Measurements from ENCODE around the gene UBP1.
"Not testable (repeated sequence)": the region's sequence is repeated elsewhere in the genome, so short reads cannot be mapped to it uniquely, and the experiment has no call there.

UBP1 gene

DNA sequence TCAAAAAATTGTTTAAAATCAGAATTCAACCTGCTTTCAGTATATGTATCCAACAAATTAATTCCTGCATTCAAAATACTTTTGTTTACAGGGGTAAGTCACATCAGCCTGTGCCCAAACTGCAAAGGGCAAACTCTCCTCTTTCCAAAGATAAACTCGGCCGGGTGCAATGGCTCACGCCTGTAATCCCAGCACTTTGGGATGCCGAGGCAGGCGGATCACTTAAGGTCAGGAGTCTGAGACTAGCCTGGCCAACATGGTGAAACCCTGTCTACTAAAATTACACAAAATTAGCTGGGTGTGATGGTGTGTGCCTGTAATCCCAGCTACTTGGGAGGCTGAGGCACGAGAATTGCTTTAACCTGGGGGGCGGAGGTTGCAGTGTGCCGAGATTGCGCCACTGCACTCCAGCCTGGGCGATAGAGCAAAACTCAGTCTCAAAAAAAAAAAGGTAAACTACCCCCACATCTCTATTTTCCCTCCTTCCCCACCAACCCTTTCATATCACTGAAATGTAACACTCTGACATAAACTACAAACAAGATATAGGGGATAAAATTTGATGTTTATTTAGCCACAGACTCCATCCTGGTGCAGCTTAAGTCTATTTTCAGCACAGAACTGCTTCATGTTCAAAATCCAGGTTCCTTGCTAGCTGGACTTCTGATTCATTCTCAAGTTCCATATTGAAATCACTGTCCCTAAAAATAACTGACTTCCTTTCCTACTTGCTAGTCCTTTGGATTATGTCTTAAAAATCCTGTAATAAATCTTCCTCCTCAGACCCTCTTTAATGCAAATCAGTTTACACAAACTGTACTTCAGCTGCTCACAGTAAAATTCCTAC is 15.4 kb downstream of the UBP1 start:
- Mint-ChIP-seq H3K4me1 (peaks cover 26% of the 10 kb centered on the region), H3K4me3 (no peak overlapping the region), H3K36me3 (ENCODE audit: low read depth) (peaks cover 32% of the 10 kb centered on the region), H3K27me3 (no peaks in the 10 kb centered on the region), H3K27ac (no peak overlapping the region), H3K9me3 (no peaks in the 10 kb centered on the region)
- no peak for DNase-seq
- ATAC-seq, result no peak

GRCh38 chr3:33420966-33421365 is 19.2 kb downstream of the UBP1 start:
- H3K27me3 Mint-ChIP-seq, result no peaks in the 10 kb centered on the region
- no peak for DNase-seq
- H3K36me3 Mint-ChIP-seq (ENCODE audit: low read depth), result peaks cover 54% of the 10 kb centered on the region
- H3K9me3 Mint-ChIP-seq, result no peaks in the 10 kb centered on the region
- no peak overlapping the region for H3K27ac Mint-ChIP-seq
- ATAC-seq, result no peak
- H3K4me1 Mint-ChIP-seq, result peaks cover 18% of the 10 kb centered on the region
- no peak overlapping the region for H3K4me3 Mint-ChIP-seq

- Mint-ChIP-seq H3K27ac (no peak overlapping the region), H3K9me3 (no peaks in the 10 kb centered on the region), H3K4me1 (peaks cover 18% of the 10 kb centered on the region), H3K36me3 (ENCODE audit: low read depth) (peaks cover 59% of the 10 kb centered on the region), H3K4me3 (no peak overlapping the region), H3K27me3 (no peaks in the 10 kb centered on the region)
- DNase-seq (no peak), ATAC-seq (no peak)
Measured at GRCh38 chr3:33419948-33420347, 20.3 kb downstream of the UBP1 start.

GRCh38 chr3:33417066-33417673 is 23.0 kb downstream of the UBP1 start:
- Mint-ChIP-seq H3K27me3 (no peaks in the 10 kb centered on the region), H3K4me1 (peaks cover 18% of the 10 kb centered on the region), H3K4me3 (no peak overlapping the region), H3K27ac (no peak overlapping the region), H3K9me3 (no peaks in the 10 kb centered on the region), H3K36me3 (ENCODE audit: low read depth) (peaks cover 57% of the 10 kb centered on the region)
- DNase-seq (peak; percentile 11), ATAC-seq (peak; percentile 76)

DNA sequence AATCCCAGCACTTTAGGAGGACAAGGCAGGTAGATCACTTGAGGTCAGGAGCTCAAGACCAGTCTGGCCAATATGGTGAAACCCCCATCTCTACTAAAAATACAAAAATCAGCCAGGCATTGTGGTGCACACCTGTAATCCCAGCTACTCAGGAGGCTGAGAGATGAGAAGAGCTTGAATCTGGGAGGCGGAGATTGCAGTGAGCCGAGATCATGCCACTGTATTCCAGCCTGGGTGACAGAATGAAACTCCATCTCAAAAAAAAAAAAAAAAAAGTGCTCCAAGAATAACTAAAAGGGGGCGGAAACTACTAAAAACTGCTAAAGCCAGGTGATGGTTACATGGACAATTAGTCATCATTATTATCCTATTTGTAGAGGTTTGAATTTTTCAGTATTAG is 29.4 kb downstream of the UBP1 start:
- H3K27me3 Mint-ChIP-seq, H3K27ac Mint-ChIP-seq, DNase-seq, H3K9me3 Mint-ChIP-seq, H3K4me3 Mint-ChIP-seq, H3K4me1 Mint-ChIP-seq, ATAC-seq: not testable (repeated sequence)
- H3K36me3 Mint-ChIP-seq (ENCODE audit: low read depth), result peaks cover 56% of the 10 kb centered on the region

DNA sequence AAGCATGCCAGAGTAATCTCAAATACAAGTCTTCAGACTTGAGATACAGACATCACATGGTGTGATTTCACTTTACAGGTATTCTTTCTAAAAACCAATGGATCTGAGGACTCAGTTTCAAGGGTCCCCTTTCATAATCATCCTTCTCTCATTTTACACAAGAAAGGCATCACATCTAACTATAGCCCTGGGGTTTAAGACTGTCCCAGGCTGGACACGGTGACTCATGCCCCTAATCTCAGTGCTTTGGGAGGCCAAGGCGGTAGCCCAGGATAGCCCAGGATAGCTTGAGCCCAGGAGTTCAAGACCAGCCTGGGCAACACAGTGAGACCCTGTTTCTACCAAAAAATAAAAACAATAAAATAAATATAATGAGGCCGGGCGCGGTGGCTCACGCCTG is 36.4 kb downstream of the UBP1 start:
- Mint-ChIP-seq H3K9me3 (no peaks in the 10 kb centered on the region), H3K27ac (no peak overlapping the region), H3K4me3 (no peak overlapping the region), H3K4me1 (no peaks in the 10 kb centered on the region), H3K27me3 (no peaks in the 10 kb centered on the region), H3K36me3 (ENCODE audit: low read depth) (peaks cover 47% of the 10 kb centered on the region)
- no peak for DNase-seq
- no peak for ATAC-seq

GRCh38 chr3:33402936-33403335 is 37.3 kb downstream of the UBP1 start:
- Mint-ChIP-seq H3K36me3 (ENCODE audit: low read depth) (peaks cover 47% of the 10 kb centered on the region), H3K27ac (no peak overlapping the region), H3K4me1 (no peaks in the 10 kb centered on the region), H3K9me3 (no peaks in the 10 kb centered on the region), H3K4me3 (no peak overlapping the region), H3K27me3 (no peaks in the 10 kb centered on the region)
- ATAC-seq (no peak), DNase-seq (no peak)

DNA sequence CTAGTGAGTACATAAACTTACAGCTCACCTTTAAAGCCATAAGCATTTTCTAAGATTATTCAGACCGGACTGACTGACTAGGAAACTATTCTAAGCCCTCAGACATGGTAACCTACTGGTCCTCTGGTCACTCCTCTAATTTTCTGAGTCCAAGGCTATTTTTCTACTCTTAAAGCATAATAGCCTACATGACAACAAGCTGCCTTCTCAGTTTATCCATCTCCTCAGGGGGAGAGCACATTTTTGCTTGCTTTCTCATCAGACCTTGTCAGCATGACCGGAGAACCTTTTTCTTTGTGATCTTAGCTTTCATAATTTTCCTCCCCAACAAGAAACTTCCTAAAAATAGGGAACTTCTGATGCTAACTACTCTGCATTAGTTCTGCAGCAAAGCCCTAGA is 38.4 kb downstream of the UBP1 start:
- Mint-ChIP-seq H3K27me3 (no peaks in the 10 kb centered on the region), H3K27ac (no peak overlapping the region), H3K9me3 (no peaks in the 10 kb centered on the region), H3K36me3 (ENCODE audit: low read depth) (peaks cover 46% of the 10 kb centered on the region), H3K4me1 (no peaks in the 10 kb centered on the region), H3K4me3 (no peak overlapping the region)
- DNase-seq (no peak), ATAC-seq (no peak)

- H3K9me3 Mint-ChIP-seq, result no peaks in the 10 kb centered on the region
- H3K4me1 Mint-ChIP-seq, result no peaks in the 10 kb centered on the region
- DNase-seq (no peak), ATAC-seq (no peak)
- peaks cover 51% of the 10 kb centered on the region for H3K36me3 Mint-ChIP-seq (ENCODE audit: low read depth)
- no peaks in the 10 kb centered on the region for H3K27me3 Mint-ChIP-seq
- H3K27ac Mint-ChIP-seq, result no peak overlapping the region
- H3K4me3 Mint-ChIP-seq, result no peak overlapping the region
Measured at GRCh38 chr3:33398410-33398809, 41.8 kb downstream of the UBP1 start.

DNA sequence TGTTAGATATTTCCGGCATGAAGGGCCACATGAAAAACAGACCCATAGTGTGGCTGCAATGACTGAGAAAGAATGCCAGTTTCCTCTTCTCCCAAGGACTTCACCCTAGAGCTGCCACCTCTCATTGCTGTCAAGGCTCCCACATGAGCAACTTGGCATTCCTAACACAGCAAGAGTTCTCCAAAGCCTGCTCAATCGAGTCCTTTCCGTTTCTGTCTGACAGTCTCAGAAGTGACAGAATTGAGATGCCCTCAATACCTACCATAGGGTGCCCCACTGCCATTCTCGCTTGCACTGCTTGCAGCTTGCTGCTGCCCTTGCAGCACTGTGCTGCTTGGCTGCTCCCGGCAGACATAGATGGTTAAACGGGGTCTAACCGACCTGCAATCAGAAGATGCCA is 44.3 kb downstream of the UBP1 start:
- Mint-ChIP-seq H3K27ac (no peak overlapping the region), H3K4me3 (no peak overlapping the region), H3K4me1 (no peaks in the 10 kb centered on the region), H3K27me3 (no peaks in the 10 kb centered on the region), H3K9me3 (no peaks in the 10 kb centered on the region), H3K36me3 (ENCODE audit: low read depth) (peaks cover 62% of the 10 kb centered on the region)
- ATAC-seq (no peak), DNase-seq (no peak)

- no peak for DNase-seq
- H3K4me1 Mint-ChIP-seq, result no peaks in the 10 kb centered on the region
- no peak for ATAC-seq
- H3K27me3 Mint-ChIP-seq, result no peaks in the 10 kb centered on the region
- H3K4me3 Mint-ChIP-seq, result no peak overlapping the region
- peaks cover 66% of the 10 kb centered on the region for H3K36me3 Mint-ChIP-seq (ENCODE audit: low read depth)
- H3K9me3 Mint-ChIP-seq, result no peaks in the 10 kb centered on the region
- no peak overlapping the region for H3K27ac Mint-ChIP-seq
Measured at GRCh38 chr3:33394403-33395054, 45.7 kb downstream of the UBP1 start.

GRCh38 chr3:33392703-33393125 is 47.5 kb downstream of the UBP1 start:
- peak overlapping the region; percentile 38 for H3K27ac Mint-ChIP-seq
- no peak for DNase-seq
- no peak overlapping the region for H3K4me3 Mint-ChIP-seq
- no peak for ATAC-seq
- H3K4me1 Mint-ChIP-seq, result no peaks in the 10 kb centered on the region
- peaks cover 60% of the 10 kb centered on the region for H3K36me3 Mint-ChIP-seq (ENCODE audit: low read depth)
- H3K27me3 Mint-ChIP-seq, result no peaks in the 10 kb centered on the region
- no peaks in the 10 kb centered on the region for H3K9me3 Mint-ChIP-seq

GRCh38 chr3:33392144-33392543 is 48.1 kb downstream of the UBP1 start:
- ATAC-seq, result no peak
- no peak overlapping the region for H3K4me3 Mint-ChIP-seq
- DNase-seq, result no peak
- no peaks in the 10 kb centered on the region for H3K9me3 Mint-ChIP-seq
- H3K36me3 Mint-ChIP-seq (ENCODE audit: low read depth), result peaks cover 56% of the 10 kb centered on the region
- peak overlapping the region; percentile 38 for H3K27ac Mint-ChIP-seq
- H3K4me1 Mint-ChIP-seq, result no peaks in the 10 kb centered on the region
- H3K27me3 Mint-ChIP-seq, result no peaks in the 10 kb centered on the region

DNA sequence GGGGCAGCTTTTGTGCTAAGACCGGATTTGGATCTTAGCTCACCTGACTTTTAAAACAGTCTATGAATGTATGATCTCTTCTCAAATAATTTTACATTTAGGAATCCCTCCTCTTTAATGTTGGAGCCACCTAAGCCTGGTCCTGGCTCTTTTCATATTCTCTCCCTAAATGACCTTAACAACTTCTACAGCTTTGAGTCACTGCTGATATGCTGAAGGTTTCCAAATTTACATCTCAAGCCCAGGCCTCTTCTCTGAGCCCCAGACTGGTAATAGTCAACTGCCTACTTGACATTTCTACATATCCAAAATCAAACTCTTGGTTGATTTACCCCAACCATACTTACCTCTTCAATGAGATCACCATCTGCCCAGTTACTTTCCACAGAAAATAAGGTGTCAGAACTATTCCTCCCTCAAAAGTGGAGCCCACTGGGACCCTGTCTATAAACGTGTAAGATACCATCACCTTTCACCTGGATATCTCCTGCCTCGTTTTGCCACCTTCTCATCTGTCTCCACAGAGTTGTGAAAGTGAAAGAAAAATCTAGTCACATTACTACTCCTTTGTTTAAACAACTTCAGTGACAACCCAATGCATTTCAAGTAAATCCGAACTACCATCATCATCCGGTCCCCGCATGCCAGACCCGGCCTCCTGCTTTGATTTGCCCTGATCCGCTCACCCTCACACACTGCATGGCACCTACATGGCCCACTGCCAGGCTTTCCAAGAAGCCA is 48.8 kb downstream of the UBP1 start:
- no peak overlapping the region for H3K4me3 Mint-ChIP-seq
- DNase-seq (no peak), ATAC-seq (no peak)
- no peaks in the 10 kb centered on the region for H3K27me3 Mint-ChIP-seq
- no peak overlapping the region for H3K27ac Mint-ChIP-seq
- peaks cover 2% of the 10 kb centered on the region for H3K4me1 Mint-ChIP-seq
- peaks cover 54% of the 10 kb centered on the region for H3K36me3 Mint-ChIP-seq (ENCODE audit: low read depth)
- H3K9me3 Mint-ChIP-seq, result no peaks in the 10 kb centered on the region
